Neural crest cell (in vitro differentiated cells): ENCODE results near the gene ETHE1. TPM values are rescaled to one million over a fixed set of nuclear protein-coding genes. Genes with fewer than 3 reads are reported as not detected.

Experiments used
- DNase-seq: peaks from one replicate; pipeline ENCODE4 v3.0.0; 2021; ENCODE audit warnings: low read depth, mixed read lengths, low spot score
- H3K27ac Mint-ChIP-seq: one replicate; pipeline ENCODE4 v1.8.0; 2021; ENCODE audit warnings: mild to moderate bottlenecking, mixed read lengths; ENCODE audit not compliant: unreplicated experiment
- H3K27me3 Mint-ChIP-seq: 2 replicates; pipeline ENCODE4 v1.8.0; 2021; ENCODE audit warnings: low read depth, mild to moderate bottlenecking, mixed read lengths
- H3K36me3 Mint-ChIP-seq: 2 replicates; pipeline ENCODE4 v1.8.0; 2021; ENCODE audit warnings: low read depth, mild to moderate bottlenecking, mixed read lengths
- H3K4me1 Mint-ChIP-seq: 2 replicates; pipeline ENCODE4 v1.8.0; 2021; ENCODE audit warnings: mixed read lengths
- H3K4me3 Mint-ChIP-seq: one replicate; pipeline ENCODE4 v1.8.0; 2021; ENCODE audit warnings: mild to moderate bottlenecking, mixed read lengths
- H3K9me3 Mint-ChIP-seq: 2 replicates; pipeline ENCODE4 v1.8.0; 2021; ENCODE audit warnings: mixed read lengths
- CTCF ChIP-seq: fragments of 200-600 bp; sonication (generic); conservative IDR thresholded peaks from 2 replicates; pipeline ENCODE4 v1.5.0; 2021; ENCODE audit warnings: antibody characterized with exemption, mild to moderate bottlenecking
- total RNA-seq: library from RNA; stranded (reverse); gene quantifications from 2 replicates; pipeline ENCODE4 v1.2.1, GENCODE V29; 2021

ETHE1 gene
- total RNA-seq, 1 donor from 2014 or later, result 23.7 TPM

GRCh38 chr19:43483281-43483680 is 43.7 kb downstream of the ETHE1 start:
- no peak for TF ChIP-seq CTCF
- DNase-seq, result no peak
- Mint-ChIP-seq H3K36me3 (no peaks in the 10 kb centered on the region), H3K4me3 (no peak overlapping the region), H3K9me3 (no peaks in the 10 kb centered on the region), H3K4me1 (no peaks in the 10 kb centered on the region), H3K27ac (no peak overlapping the region), H3K27me3 (no peaks in the 10 kb centered on the region)

- no peaks in the 10 kb centered on the region for H3K36me3 Mint-ChIP-seq
- H3K4me3 Mint-ChIP-seq, result no peak overlapping the region
- no peak overlapping the region for H3K27ac Mint-ChIP-seq
- H3K9me3 Mint-ChIP-seq, result no peaks in the 10 kb centered on the region
- no peak for TF ChIP-seq CTCF
- DNase-seq, result no peak
- no peaks in the 10 kb centered on the region for H3K27me3 Mint-ChIP-seq
- no peaks in the 10 kb centered on the region for H3K4me1 Mint-ChIP-seq
Observed at GRCh38 chr19:43482193-43482592, 44.8 kb downstream of the ETHE1 start.

GRCh38 chr19:43481701-43482100 is 45.3 kb downstream of the ETHE1 start:
- H3K27me3 Mint-ChIP-seq, result no peaks in the 10 kb centered on the region
- DNase-seq, result no peak
- no peaks in the 10 kb centered on the region for H3K4me1 Mint-ChIP-seq
- no peak overlapping the region for H3K27ac Mint-ChIP-seq
- H3K4me3 Mint-ChIP-seq, result no peak overlapping the region
- H3K36me3 Mint-ChIP-seq, result no peaks in the 10 kb centered on the region
- no peak for TF ChIP-seq CTCF
- no peaks in the 10 kb centered on the region for H3K9me3 Mint-ChIP-seq

GRCh38 chr19:43480574-43480973 is 46.4 kb downstream of the ETHE1 start:
- no peaks in the 10 kb centered on the region for H3K27me3 Mint-ChIP-seq
- peaks cover 1% of the 10 kb centered on the region for H3K4me1 Mint-ChIP-seq
- no peaks in the 10 kb centered on the region for H3K9me3 Mint-ChIP-seq
- no peak for TF ChIP-seq CTCF
- H3K4me3 Mint-ChIP-seq, result no peak overlapping the region
- DNase-seq, result no peak
- H3K36me3 Mint-ChIP-seq, result no peaks in the 10 kb centered on the region
- H3K27ac Mint-ChIP-seq, result no peak overlapping the region

- Mint-ChIP-seq H3K27ac (no peak overlapping the region), H3K4me1 (peaks cover 6% of the 10 kb centered on the region), H3K27me3 (no peaks in the 10 kb centered on the region), H3K4me3 (no peak overlapping the region), H3K9me3 (no peaks in the 10 kb centered on the region), H3K36me3 (no peaks in the 10 kb centered on the region)
- no peak for TF ChIP-seq CTCF
- DNase-seq, result no peak
Observed at GRCh38 chr19:43479961-43480561, 46.9 kb downstream of the ETHE1 start.
